AG10803 (cell line): Measurements from ENCODE around the gene GZMM.

Experiments
- DNase-seq: peaks from one replicate; pipeline ENCODE4 v3.0.0; 2010; ENCODE audit warnings: low read depth
- H3K4me3 ChIP-seq: 2 replicates; pipeline ENCODE4 v1.5.1; 2011; ENCODE audit warnings: mild to moderate bottlenecking, low read length, control low read depth
- TF ChIP-seq, protein P1 (sequence below): conservative IDR thresholded peaks from 2 replicates; pipeline ENCODE4 v1.5.1; 2011; ENCODE audit warnings: mild to moderate bottlenecking, low read length, control low read depth, inconsistent platforms

GZMM gene

DNA sequence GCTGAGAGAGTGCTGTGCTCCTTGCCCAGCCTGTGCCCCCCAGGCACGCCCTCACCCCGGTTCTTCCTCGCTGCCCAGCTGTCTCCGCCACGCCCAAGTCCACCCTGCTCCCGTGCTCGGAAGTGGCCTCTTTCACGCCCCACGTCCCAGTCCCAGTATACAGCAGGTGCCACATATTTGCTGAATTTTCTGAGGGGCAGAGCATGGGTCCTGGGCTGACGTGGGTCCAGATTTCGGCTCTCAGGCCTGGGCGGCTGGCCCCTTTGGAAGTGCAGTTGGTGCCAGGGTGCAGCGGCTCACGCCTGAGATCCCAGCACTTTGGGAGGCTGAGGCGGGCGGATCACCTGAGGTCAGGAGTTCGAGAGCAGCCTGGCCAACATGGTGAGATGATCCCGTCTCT lies 49.2 kb downstream of the GZMM start:
- no peak for DNase-seq
- TF ChIP-seq, protein P1, sequence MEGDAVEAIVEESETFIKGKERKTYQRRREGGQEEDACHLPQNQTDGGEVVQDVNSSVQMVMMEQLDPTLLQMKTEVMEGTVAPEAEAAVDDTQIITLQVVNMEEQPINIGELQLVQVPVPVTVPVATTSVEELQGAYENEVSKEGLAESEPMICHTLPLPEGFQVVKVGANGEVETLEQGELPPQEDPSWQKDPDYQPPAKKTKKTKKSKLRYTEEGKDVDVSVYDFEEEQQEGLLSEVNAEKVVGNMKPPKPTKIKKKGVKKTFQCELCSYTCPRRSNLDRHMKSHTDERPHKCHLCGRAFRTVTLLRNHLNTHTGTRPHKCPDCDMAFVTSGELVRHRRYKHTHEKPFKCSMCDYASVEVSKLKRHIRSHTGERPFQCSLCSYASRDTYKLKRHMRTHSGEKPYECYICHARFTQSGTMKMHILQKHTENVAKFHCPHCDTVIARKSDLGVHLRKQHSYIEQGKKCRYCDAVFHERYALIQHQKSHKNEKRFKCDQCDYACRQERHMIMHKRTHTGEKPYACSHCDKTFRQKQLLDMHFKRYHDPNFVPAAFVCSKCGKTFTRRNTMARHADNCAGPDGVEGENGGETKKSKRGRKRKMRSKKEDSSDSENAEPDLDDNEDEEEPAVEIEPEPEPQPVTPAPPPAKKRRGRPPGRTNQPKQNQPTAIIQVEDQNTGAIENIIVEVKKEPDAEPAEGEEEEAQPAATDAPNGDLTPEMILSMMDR = no peak
- H3K4me3 ChIP-seq = no peak overlapping the region

DNA sequence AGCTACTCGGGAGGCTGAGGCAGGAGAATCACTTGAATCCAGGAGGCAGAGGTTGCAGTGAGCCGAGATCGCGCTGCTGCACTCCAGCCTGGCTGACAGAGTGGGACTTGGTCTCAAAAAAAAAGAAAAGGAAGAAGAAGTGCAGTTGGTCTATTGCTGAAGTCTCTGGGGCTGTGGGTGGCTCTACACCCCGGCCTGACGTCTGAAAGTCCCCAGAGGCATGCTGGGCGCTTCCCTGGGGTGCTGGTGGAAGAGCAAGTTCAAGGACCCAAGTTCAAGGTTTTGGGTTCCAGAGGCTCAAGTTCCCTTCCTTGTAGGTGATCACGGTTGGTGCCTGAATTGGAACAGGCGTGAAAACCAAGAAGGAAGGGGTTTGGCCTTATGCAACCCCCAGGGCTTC lies 49.7 kb downstream of the GZMM start:
- H3K4me3 ChIP-seq = no peak overlapping the region
- TF ChIP-seq, protein P1 = no peak
- no peak for DNase-seq

DNA sequence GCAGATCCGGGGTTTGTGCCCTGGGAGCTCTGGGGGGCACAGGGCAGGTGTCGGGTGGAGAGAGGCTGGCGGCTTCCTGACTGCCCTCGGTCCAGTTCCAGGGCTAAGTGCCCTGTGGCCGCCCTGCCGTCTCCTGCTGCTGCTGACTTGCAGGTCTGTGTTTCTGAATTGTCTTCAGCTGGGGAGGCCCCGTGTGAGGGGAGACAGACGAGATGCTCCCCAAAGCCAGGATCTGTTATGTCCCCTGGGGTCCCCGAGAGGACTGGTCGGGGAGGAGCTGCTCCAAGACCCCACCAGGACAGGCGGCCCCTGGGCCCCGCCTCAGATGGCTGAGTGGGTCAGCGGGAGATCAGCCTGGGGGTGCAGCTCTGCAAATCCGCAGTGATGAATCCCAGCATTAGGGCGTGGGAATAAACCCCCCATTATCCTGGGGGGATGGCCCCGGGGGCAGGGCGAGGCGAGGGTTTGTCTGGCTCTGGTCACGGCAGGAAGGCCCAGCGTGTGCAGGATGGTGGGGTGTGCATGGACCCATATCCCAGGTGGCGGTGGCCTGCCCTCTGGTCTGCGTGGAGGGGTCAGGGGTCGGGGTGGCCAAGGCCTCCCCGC lies 50.5 kb downstream of the GZMM start:
- H3K4me3 ChIP-seq = no peak overlapping the region
- TF ChIP-seq, protein P1 = no peak
- DNase-seq = no peak

DNA sequence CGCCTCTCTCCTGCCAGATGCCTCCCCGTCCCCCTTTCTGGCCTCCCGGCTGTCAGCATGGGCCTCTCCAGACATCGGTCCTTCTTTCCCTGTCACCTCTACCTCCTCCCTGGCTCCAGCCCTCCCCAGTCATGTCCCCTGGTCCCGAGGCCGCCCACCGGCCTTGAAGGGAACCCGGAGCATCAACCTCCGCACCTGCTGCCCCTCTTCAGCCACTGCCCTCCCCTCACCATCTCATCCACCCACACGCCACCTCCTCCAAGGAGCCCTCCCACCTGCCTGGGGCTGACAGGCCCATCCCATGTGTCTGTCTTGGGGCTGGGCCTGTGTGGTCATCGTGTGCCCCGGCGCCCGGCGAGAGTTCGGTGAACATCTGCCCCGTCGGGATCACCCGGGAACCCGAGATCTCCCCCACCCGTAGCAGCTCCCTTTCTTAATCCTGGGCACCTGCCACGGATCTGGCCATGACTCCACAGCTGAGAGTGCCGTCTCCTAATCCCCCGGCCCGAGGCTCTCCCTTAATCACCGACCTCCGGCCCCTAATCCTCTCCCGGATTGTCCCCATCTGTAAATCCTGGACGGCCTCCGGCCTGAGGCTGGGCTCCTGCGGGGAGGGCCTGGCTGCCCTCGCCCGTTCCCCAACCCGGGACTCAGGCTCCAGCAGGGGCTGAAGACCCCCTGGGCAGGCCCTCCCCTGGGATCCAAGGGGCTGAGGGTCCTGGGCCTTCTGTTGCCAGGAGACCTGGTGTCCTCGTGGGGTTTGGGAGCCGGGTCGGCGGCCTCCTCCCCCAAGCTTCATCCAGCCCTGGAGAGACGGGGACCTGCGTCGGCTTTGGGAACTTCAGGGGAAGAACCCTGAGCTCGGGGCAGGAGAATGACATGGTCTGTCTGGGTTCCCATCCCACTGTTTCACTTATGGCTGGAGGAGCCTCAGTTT lies 51.7 kb downstream of the GZMM start:
- TF ChIP-seq, protein P1 = no peak
- no peak for DNase-seq

DNA sequence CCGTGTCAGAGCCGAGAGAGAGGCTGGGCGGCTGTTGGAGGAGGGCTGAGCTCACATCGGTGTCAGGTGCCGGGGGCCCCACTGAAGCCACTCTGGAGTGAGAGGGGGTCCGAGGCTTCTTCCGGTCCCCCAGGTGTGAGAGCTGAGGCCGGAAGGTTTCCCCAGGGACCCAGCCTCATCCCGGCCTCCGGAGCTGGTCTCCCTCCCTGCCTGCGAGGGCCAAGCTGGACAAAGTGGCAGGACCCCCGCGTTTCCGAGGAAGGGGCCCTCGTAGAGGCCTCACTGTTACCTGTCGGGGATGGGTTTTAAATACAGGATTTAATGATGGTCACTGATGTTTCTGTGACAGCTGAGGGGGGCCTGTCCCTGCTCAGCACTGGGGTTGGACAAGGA lies 52.4 kb downstream of the GZMM start:
- no peak overlapping the region for H3K4me3 ChIP-seq
- DNase-seq = no peak
- TF ChIP-seq, protein P1 = no peak

More for the DNA sequence above, 51.7 kb downstream of the GZMM start:
- H3K4me3 ChIP-seq = no peak overlapping the region

DNA sequence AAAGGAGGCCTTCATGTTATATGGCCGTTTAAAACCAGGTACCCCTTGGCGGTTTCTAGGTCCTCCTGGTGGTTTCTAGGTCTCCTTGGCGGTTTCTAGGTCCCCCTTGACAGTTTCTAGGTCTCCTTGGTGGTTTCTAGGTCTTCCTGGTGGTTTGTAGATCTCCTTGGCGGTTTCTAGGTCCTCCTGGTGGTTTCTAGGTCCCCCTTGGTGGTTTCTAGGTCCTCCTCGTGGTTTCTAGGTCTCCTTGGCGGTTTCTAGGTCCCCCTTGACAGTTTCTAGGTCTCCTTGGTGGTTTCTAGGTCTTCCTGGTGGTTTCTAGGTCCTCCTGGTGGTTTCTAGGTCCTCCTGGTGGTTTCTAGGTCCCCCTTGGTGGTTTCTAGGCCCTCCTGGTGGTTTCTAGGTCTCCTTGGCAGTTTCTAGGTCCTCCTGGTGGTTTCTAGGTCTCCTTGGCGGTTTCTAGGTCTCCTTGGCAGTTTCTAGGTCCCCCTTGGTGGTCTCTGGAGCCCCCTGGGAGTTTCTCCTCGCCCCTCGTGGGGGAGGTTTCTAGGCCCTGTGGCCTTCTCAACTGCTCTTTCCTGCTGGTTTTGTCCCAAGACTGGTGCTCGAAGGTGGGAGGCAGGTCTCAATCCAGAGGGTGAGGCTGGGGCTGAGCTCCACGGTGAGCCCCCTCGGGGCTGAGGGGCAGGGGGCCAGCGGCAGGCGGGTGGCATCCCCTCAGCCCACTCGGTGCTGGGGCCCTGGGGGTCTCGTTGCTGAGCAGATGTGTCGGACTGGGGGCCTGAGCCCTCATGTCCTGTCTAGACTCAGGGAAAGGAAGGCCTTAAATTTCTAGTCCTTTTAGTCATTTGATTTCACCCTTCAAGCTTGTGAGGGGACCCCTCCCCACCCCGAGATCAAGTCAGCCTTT lies 53.8 kb downstream of the GZMM start:
- H3K4me3 ChIP-seq = no peak overlapping the region
- TF ChIP-seq, protein P1 = no peak
- no peak for DNase-seq
